A673 (cell line): ENCODE data around the gene NPR2.

Experiments used
- CTCF ChIP-seq: fragments of 300-800, 200-600 bp; sonication (generic); conservative IDR thresholded peaks from 2 replicates; pipeline ENCODE4 v1.5.1; 2017; ENCODE audit warnings: low read depth, mild to moderate bottlenecking, antibody characterized with exemption, low read length, moderate library complexity, mixed read lengths
- EZH2 ChIP-seq: fragments of 200-600 bp; sonication (generic); IDR thresholded peaks from 2 replicates; pipeline ENCODE4 v1.6.1; 2017; ENCODE audit warnings: borderline replicate concordance, low read depth, mild to moderate bottlenecking, mixed read lengths, antibody characterized with exemption, low read length; ENCODE audit not compliant: poor library complexity, severe bottlenecking

- TF ChIP-seq CTCF (no peak), EZH2 (no peak)
Observed at GRCh38 chr9:35771534-35771933, 19.9 kb upstream of the NPR2 start.
